ENCODE data around the gene SPACA7. TPM values are rescaled to one million over a fixed set of nuclear protein-coding genes. Genes with fewer than 3 reads are reported as not detected.

SPACA7 gene
- total RNA-seq, 1 donor from 2014 or later = not detected

GRCh38 chr13:112465251-112466131 lies 89.3 kb downstream of the SPACA7 start:
- no peak for DNase-seq (ENCODE audit: low read depth in 2 of 2)

GRCh38 chr13:112466132-112467058 lies 90.2 kb downstream of the SPACA7 start:
- no peak for DNase-seq (ENCODE audit: low read depth in 2 of 2)

GRCh38 chr13:112467236-112467635 lies 91.1 kb downstream of the SPACA7 start:
- no peak for DNase-seq (ENCODE audit: low read depth in 2 of 2)

- no peak for DNase-seq (ENCODE audit: low read depth in 2 of 2)
Observed at GRCh38 chr13:112468069-112468468, 91.9 kb downstream of the SPACA7 start.

- DNase-seq (ENCODE audit: low read depth in 2 of 2) = no peak
Observed at GRCh38 chr13:112469071-112469745, 93.1 kb downstream of the SPACA7 start.

- no peak for DNase-seq (ENCODE audit: low read depth in 2 of 2)
Observed at GRCh38 chr13:112473818-112474217, 97.7 kb downstream of the SPACA7 start.

GRCh38 chr13:112474869-112475268 lies 98.7 kb downstream of the SPACA7 start:
- DNase-seq (ENCODE audit: low read depth in 2 of 2) = no peak

GRCh38 chr13:112475889-112476288 lies 99.7 kb downstream of the SPACA7 start:
- no peak for DNase-seq (ENCODE audit: low read depth in 2 of 2)

GRCh38 chr13:112477070-112477619 lies 101.0 kb downstream of the SPACA7 start:
- DNase-seq (ENCODE audit: low read depth in 2 of 2) = no peak

- no peak for DNase-seq (ENCODE audit: low read depth in 2 of 2)
Observed at GRCh38 chr13:112479389-112479788, 103.2 kb downstream of the SPACA7 start.

- no peak for DNase-seq (ENCODE audit: low read depth in 2 of 2)
Observed at GRCh38 chr13:112481458-112481857, 105.3 kb downstream of the SPACA7 start.

GRCh38 chr13:112483299-112483698 lies 107.1 kb downstream of the SPACA7 start:
- no peak for DNase-seq (ENCODE audit: low read depth in 2 of 2)

Other genes starting within 250 kb of the SPACA7 start
- 16.0 and 20.0 TPM in 2 replicates for gene TUBGCP3, start 211.8 kb downstream of the SPACA7 start, total RNA-seq

Data from dermis microvascular lymphatic vessel endothelial cell (primary cell).